ENCODE results near the gene TAF9. TPM values are rescaled to one million over a fixed set of nuclear protein-coding genes. Genes with fewer than 3 reads are reported as not detected.
"Not testable (repeated sequence)": the region's sequence is repeated elsewhere in the genome, so short reads cannot be mapped to it uniquely, and the experiment has no call there.

TAF9 gene
- total RNA-seq, 1 donor from 2014 or later, result 97.0 TPM

GRCh38 chr5:69372394-69372793 is 3.1 kb upstream of the TAF9 start:
- H3K9me3 Mint-ChIP-seq, result no peaks in the 10 kb centered on the region
- H3K79me2 ChIP-seq (ENCODE audit: low read depth), result peaks cover 46% of the 10 kb centered on the region
- H3K27ac ChIP-seq, result no peak overlapping the region
- H3K9me3 ChIP-seq (ENCODE audit: low read depth), result no peaks in the 10 kb centered on the region
- no peak overlapping the region for H3K9ac ChIP-seq
- peaks cover 24% of the 10 kb centered on the region for H3K4me1 Mint-ChIP-seq
- H3F3A ChIP-seq (ENCODE audit: low read depth), result peaks cover 38% of the 10 kb centered on the region
- TF ChIP-seq, protein P1, sequence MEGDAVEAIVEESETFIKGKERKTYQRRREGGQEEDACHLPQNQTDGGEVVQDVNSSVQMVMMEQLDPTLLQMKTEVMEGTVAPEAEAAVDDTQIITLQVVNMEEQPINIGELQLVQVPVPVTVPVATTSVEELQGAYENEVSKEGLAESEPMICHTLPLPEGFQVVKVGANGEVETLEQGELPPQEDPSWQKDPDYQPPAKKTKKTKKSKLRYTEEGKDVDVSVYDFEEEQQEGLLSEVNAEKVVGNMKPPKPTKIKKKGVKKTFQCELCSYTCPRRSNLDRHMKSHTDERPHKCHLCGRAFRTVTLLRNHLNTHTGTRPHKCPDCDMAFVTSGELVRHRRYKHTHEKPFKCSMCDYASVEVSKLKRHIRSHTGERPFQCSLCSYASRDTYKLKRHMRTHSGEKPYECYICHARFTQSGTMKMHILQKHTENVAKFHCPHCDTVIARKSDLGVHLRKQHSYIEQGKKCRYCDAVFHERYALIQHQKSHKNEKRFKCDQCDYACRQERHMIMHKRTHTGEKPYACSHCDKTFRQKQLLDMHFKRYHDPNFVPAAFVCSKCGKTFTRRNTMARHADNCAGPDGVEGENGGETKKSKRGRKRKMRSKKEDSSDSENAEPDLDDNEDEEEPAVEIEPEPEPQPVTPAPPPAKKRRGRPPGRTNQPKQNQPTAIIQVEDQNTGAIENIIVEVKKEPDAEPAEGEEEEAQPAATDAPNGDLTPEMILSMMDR (IDR thresholded peaks at IDR 0.05), result no peak
- TF ChIP-seq EZH2 (IDR thresholded peaks at IDR 0.05) (no peak), EZH2phosphoT487 (IDR thresholded peaks at IDR 0.05) (no peak)
- DNase-seq (ENCODE audit: low spot score), result no peak
- no peak overlapping the region for H3K4me2 ChIP-seq
- peak overlapping the region; percentile 3 for H3K4me3 Mint-ChIP-seq
- H3K36me3 ChIP-seq, result peaks cover 5% of the 10 kb centered on the region
- H3K4me1 ChIP-seq, result peaks cover 15% of the 10 kb centered on the region
- peaks cover 11% of the 10 kb centered on the region for H3K36me3 Mint-ChIP-seq
- no peak overlapping the region for H2AFZ ChIP-seq (replicated peaks)
- no peaks in the 10 kb centered on the region for H4K20me1 ChIP-seq (ENCODE audit: low read depth)
- H3K27me3 Mint-ChIP-seq (ENCODE audit: insufficient read depth, low read depth), result no peaks in the 10 kb centered on the region
- no peaks in the 10 kb centered on the region for H3K27me3 ChIP-seq
- H3K27ac Mint-ChIP-seq, result no peak overlapping the region
- no peak overlapping the region for H3K4me3 ChIP-seq

- H3K9me3 Mint-ChIP-seq; H4K20me1 ChIP-seq (ENCODE audit: low read depth); H3K27me3 Mint-ChIP-seq (ENCODE audit: insufficient read depth, low read depth); H3K9me3 ChIP-seq (ENCODE audit: low read depth); H3K27me3 ChIP-seq; H3K36me3 ChIP-seq: not testable (repeated sequence)
- Histone ChIP-seq H3K27ac (peak overlapping the region; percentile 99), H3K9ac (peak overlapping the region; percentile 88), H2AFZ (replicated peaks) (peak overlapping the region; percentile 86), H3F3A (ENCODE audit: low read depth) (peaks cover 22% of the 10 kb centered on the region), H3K79me2 (ENCODE audit: low read depth) (peaks cover 66% of the 10 kb centered on the region), H3K4me3 (peak overlapping the region; percentile 80), H3K4me1 (peaks cover 15% of the 10 kb centered on the region), H3K4me2 (peak overlapping the region; percentile 97)
- peak overlapping the region; percentile 99 for H3K27ac Mint-ChIP-seq
- peaks cover 16% of the 10 kb centered on the region for H3K36me3 Mint-ChIP-seq
- DNase-seq (ENCODE audit: low spot score), result peak; percentile 3
- H3K4me1 Mint-ChIP-seq, result peaks cover 24% of the 10 kb centered on the region
- peak overlapping the region; percentile 96 for H3K4me3 Mint-ChIP-seq
Measured at GRCh38 chr5:69370335-69370734, 1.0 kb upstream of the TAF9 start.

DNA sequence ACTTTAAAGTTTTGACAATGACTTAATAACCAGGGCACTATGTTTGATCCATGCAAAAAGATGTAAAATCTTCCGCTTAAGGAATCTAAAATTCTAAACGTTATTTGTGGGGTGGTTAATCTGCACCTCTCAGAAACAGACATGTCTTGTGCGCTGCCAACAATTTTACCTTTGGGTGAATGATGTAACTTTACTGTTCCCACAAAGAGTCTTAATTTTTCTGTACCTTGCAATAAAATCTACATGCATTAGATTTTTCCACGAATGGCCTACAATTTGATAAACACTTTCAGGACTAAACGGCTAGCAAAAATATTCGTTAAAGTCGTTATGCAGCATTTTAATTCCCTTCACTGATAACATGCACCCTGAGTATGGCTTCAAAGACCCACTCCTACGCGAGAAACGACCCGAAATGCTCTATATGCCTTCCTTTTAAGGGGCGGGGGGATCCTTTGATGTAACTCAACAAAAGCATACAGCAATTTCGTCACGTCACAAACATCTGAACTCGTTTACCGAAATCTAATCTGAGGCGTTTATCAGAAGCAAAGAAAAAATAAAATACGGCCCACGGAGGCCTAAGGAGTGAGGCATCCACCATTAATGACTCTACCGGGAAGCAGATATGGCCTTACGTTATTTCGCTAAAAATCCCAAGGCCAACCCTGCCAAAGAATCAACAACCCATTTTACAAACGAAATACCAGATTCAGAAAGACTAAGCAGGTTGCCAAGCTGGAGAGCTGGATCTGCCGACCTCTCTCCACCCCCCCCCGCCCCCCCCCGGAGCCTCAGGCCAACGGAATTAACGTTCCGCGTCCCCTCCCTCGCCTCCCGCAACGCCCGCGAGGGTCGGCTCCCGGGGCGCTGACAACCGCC is 621 bp downstream of the TAF9 start:
- Mint-ChIP-seq H3K4me1 (peaks cover 24% of the 10 kb centered on the region), H3K27ac (peak overlapping the region; percentile 100), H3K4me3 (peak overlapping the region; percentile 100), H3K36me3 (peaks cover 16% of the 10 kb centered on the region), H3K9me3 (no peaks in the 10 kb centered on the region), H3K27me3 (ENCODE audit: insufficient read depth, low read depth) (no peaks in the 10 kb centered on the region)
- no peak for TF ChIP-seq EZH2phosphoT487 (IDR thresholded peaks at IDR 0.05)
- TF ChIP-seq, protein P1 (IDR thresholded peaks at IDR 0.05), result no peak
- no peak for TF ChIP-seq EZH2 (IDR thresholded peaks at IDR 0.05)
- DNase-seq (ENCODE audit: low spot score), result peak; percentile 39
- Histone ChIP-seq H3K9me3 (ENCODE audit: low read depth) (no peaks in the 10 kb centered on the region), H2AFZ (replicated peaks) (peak overlapping the region; percentile 86), H3K4me3 (peak overlapping the region; percentile 80), H3K9ac (peak overlapping the region; percentile 88), H3K27ac (peak overlapping the region; percentile 99), H3K4me1 (peaks cover 15% of the 10 kb centered on the region), H4K20me1 (ENCODE audit: low read depth) (no peaks in the 10 kb centered on the region), H3K27me3 (no peaks in the 10 kb centered on the region), H3F3A (ENCODE audit: low read depth) (peaks cover 17% of the 10 kb centered on the region), H3K4me2 (peak overlapping the region; percentile 97), H3K36me3 (peaks cover 8% of the 10 kb centered on the region), H3K79me2 (ENCODE audit: low read depth) (peaks cover 83% of the 10 kb centered on the region)
